H1 (cell line): ENCODE results near the gene TMPO. TPM values are rescaled to one million over a fixed set of nuclear protein-coding genes. Genes with fewer than 3 reads are reported as not detected.

Experiments
- EP300 ChIP-seq, 2 experiments: IDR thresholded peaks; 1 replicate in 1 of 2; 2 replicates in 1 of 2; pipeline ENCODE4 v1.6.1; 2011 to 2012; ENCODE audit warnings: low read depth in 2 of 2, low read length in 2 of 2, mild to moderate bottlenecking in 2 of 2, borderline replicate concordance in 1 of 2, inconsistent platforms in 1 of 2, moderate library complexity in 1 of 2
- HDAC6 ChIP-seq: IDR thresholded peaks from one replicate; pipeline ENCODE4 v1.7.1; 2012; ENCODE audit warnings: low read depth, mild to moderate bottlenecking, inconsistent platforms, low read length, moderate library complexity
- RFX5 ChIP-seq: IDR thresholded peaks from 2 replicates; pipeline ENCODE4 v1.6.1; 2011; ENCODE audit warnings: low read depth, low read length, improper control_type of control experiment, borderline replicate concordance
- polyA plus RNA-seq, 7 experiments: library from polyadenylated mRNA; depleted of rRNA in 3 of 7; stranded (reverse) in 5 of 7; unstranded in 2 of 7; fragments of >200 nt in 5 of 7; fragments of 200-250 nt in 2 of 7; gene quantifications; 1 replicate in 5 of 7; 2 replicates in 1 of 7; 4 replicates in 1 of 7; pipeline versions ENCODE4 v1.2.1 to v1.2.3, GENCODE V29; 2011 to 2013; ENCODE audit warnings: missing spikeins in 2 of 7, mixed read lengths in 2 of 7
- total RNA-seq: library from RNA; stranded (reverse); fragmentation: NEBNext Ultra II Directional; extraction: Animal tissue kit (Norgen Biotek cat#: 25700); gene quantifications from 2 replicates; pipeline ENCODE4 v1.2.1, GENCODE V29; 2021
- TF ChIP-seq, protein P1 (sequence below), 3 experiments: IDR thresholded peaks; 1 replicate in 2 of 3; 2 replicates in 1 of 3; pipeline versions ENCODE4 v1.5.1 to v1.6.1; 2011; ENCODE audit warnings: low read length in 3 of 3, mild to moderate bottlenecking in 3 of 3, inconsistent platforms in 2 of 3, low read depth in 1 of 3, moderate library complexity in 1 of 3; ENCODE audit not compliant: insufficient read depth in 1 of 3; ENCODE audit errors: control extremely low read depth in 1 of 3

The TMPO gene
- total and polyA plus RNA-seq, 2 of the 8 experiments (the other 6 are each of a cell fraction or from before 2014, with no cell fraction given), result 43.9 to 195 TPM

DNA sequence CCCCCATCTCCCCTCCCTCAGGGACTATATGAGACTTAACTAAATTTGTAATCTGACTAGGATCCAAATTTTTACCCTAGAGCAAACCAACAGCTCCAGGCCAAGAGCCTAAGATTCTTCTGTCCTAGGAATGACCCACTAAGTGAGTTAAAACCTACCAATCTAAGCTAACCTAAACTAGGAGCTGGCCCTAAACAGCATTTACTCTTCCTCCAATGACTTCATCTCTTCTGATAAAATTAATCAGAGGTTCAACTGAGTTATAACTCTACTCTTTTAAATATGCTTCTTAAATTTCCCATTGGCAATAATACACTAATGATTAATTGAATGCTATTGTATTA lies 39.9 kb upstream of the TMPO start (continued):
- TF ChIP-seq EP300 (IDR thresholded peaks at IDR 0.05; ENCODE audit: borderline replicate concordance in 1 of 2, low read depth in 2 of 2, low read length in 2 of 2), result no peak
- TF ChIP-seq, protein P1, sequence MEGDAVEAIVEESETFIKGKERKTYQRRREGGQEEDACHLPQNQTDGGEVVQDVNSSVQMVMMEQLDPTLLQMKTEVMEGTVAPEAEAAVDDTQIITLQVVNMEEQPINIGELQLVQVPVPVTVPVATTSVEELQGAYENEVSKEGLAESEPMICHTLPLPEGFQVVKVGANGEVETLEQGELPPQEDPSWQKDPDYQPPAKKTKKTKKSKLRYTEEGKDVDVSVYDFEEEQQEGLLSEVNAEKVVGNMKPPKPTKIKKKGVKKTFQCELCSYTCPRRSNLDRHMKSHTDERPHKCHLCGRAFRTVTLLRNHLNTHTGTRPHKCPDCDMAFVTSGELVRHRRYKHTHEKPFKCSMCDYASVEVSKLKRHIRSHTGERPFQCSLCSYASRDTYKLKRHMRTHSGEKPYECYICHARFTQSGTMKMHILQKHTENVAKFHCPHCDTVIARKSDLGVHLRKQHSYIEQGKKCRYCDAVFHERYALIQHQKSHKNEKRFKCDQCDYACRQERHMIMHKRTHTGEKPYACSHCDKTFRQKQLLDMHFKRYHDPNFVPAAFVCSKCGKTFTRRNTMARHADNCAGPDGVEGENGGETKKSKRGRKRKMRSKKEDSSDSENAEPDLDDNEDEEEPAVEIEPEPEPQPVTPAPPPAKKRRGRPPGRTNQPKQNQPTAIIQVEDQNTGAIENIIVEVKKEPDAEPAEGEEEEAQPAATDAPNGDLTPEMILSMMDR (IDR thresholded peaks at IDR 0.05; ENCODE audit: control extremely low read depth in 1 of 3, insufficient read depth in 1 of 3, low read depth in 1 of 3, low read length in 3 of 3), result no peak
- no peak for TF ChIP-seq RFX5
- TF ChIP-seq HDAC6, result no peak
